NCI-H146 (cell line): ENCODE data around the gene RFTN1.

Experiments used
- DNase-seq: peaks from one replicate; lab custom pipeline; 2025; lab: John Stamatoyannopoulos, UW

The RFTN1 gene

GRCh38 chr3:16437640-16438039, 75.9 kb downstream of the RFTN1 start:
- no peak for DNase-seq

GRCh38 chr3:16433701-16434151, 79.8 kb downstream of the RFTN1 start:
- no peak for DNase-seq

- no peak for DNase-seq
Measured at GRCh38 chr3:16432714-16433113, 80.8 kb downstream of the RFTN1 start.

- DNase-seq, result no peak
Measured at GRCh38 chr3:16430717-16431630, 82.5 kb downstream of the RFTN1 start.

GRCh38 chr3:16429086-16429485, 84.4 kb downstream of the RFTN1 start:
- DNase-seq, result no peak

GRCh38 chr3:16428612-16429011, 84.9 kb downstream of the RFTN1 start:
- no peak for DNase-seq

GRCh38 chr3:16427103-16427965, 86.2 kb downstream of the RFTN1 start:
- no peak for DNase-seq

GRCh38 chr3:16426665-16427064, 86.8 kb downstream of the RFTN1 start:
- no peak for DNase-seq

- no peak for DNase-seq
Measured at GRCh38 chr3:16426029-16426400, 87.5 kb downstream of the RFTN1 start.

GRCh38 chr3:16425398-16426028, 88.0 kb downstream of the RFTN1 start:
- DNase-seq, result no peak

GRCh38 chr3:16423947-16424673, 89.4 kb downstream of the RFTN1 start:
- DNase-seq, result no peak

- peak; percentile 5 for DNase-seq
Measured at GRCh38 chr3:16423298-16423697, 90.2 kb downstream of the RFTN1 start.

- no peak for DNase-seq
Measured at GRCh38 chr3:16419640-16420241, 93.8 kb downstream of the RFTN1 start.

- no peak for DNase-seq
Measured at GRCh38 chr3:16417945-16418739, 95.4 kb downstream of the RFTN1 start.

- no peak for DNase-seq
Measured at GRCh38 chr3:16415911-16416476, 97.5 kb downstream of the RFTN1 start.

GRCh38 chr3:16413321-16413720, 100.2 kb downstream of the RFTN1 start:
- DNase-seq, result no peak

GRCh38 chr3:16412192-16412800, 101.2 kb downstream of the RFTN1 start:
- DNase-seq, result no peak

GRCh38 chr3:16411441-16411840, 102.1 kb downstream of the RFTN1 start:
- no peak for DNase-seq

GRCh38 chr3:16410659-16411058, 102.8 kb downstream of the RFTN1 start:
- DNase-seq, result no peak

GRCh38 chr3:16409032-16409431, 104.5 kb downstream of the RFTN1 start:
- DNase-seq, result no peak
